Measurements from ENCODE around the gene PIP4K2A. TPM values are rescaled to one million over a fixed set of nuclear protein-coding genes. Genes with fewer than 3 reads are reported as not detected.

Gene PIP4K2A
- total and polyA plus RNA-seq, 2 of the 8 experiments (the other 6 are each of a cell fraction or from before 2014, with no cell fraction given): 19.0 to 60.9 TPM

- H3K79me1 ChIP-seq (ENCODE audit: low read depth, low read length): peaks cover 3% of the 10 kb centered on the region; the same call in 1 of the 2 replicates
- no peak overlapping the region for H3K27ac ChIP-seq (ENCODE audit: low read depth, low read length)
- peak overlapping the region; percentile 15 for H3K4ac ChIP-seq (replicated peaks; ENCODE audit: insufficient read length, low read depth, low read length)
- peaks cover 0 to 4% (median 2%) of the 10 kb centered on the region in 4 experiments; a peak in 1 of 8 replicates for H3K36me3 ChIP-seq (ENCODE audit: control insufficient read depth in 2 of 4, insufficient read depth in 4 of 4, low read length in 3 of 4)
- no peak overlapping the region for H3K9ac ChIP-seq (replicated peaks in 1 of 4; ENCODE audit: extremely low read depth in 1 of 4, low read depth in 3 of 4, low read length in 3 of 4)
- H2BK20ac ChIP-seq (ENCODE audit: low read length): no peak overlapping the region
- H3K18ac ChIP-seq (ENCODE audit: extremely low read depth, low read length): no peak overlapping the region
- H4K20me1 ChIP-seq (replicated peaks in 1 of 2; ENCODE audit: control insufficient read depth in 1 of 2, insufficient read depth in 2 of 2, low read length in 2 of 2): peaks cover 0 to 4% of the 10 kb centered on the region in 2 experiments
- peak overlapping the region; percentile 92 for H4K91ac ChIP-seq (replicated peaks; ENCODE audit: insufficient read length, low read length)
- H3K23me2 ChIP-seq (ENCODE audit: low read depth, low read length): no peaks in the 10 kb centered on the region
- H4K8ac ChIP-seq (ENCODE audit: extremely low read depth, insufficient read depth, low read length): no peak overlapping the region
- no peak for FAIRE-seq
- no peak overlapping the region for H2BK120ac ChIP-seq (replicated peaks; ENCODE audit: low read depth, low read length)
- H3K14ac ChIP-seq (ENCODE audit: insufficient read length): no peak overlapping the region
- H3K23ac ChIP-seq (ENCODE audit: insufficient read length): no peak overlapping the region
- peaks cover 4 to 19% (median 9%) of the 10 kb centered on the region in 4 experiments for H3K4me1 ChIP-seq (replicated peaks in 1 of 4; ENCODE audit: control insufficient read depth in 3 of 4, insufficient read depth in 4 of 4, low read length in 3 of 4)
- no peaks in the 10 kb centered on the region for H3K27me3 ChIP-seq (replicated peaks in 1 of 4; ENCODE audit: control insufficient read depth in 3 of 4, extremely low read depth in 1 of 4, insufficient read depth in 3 of 4, low read length in 3 of 4)
- TF ChIP-seq RAD21 (IDR thresholded peaks at IDR 0.05 in 1 of 2, conservative IDR thresholded peaks at IDR 0.05 in 1 of 2; ENCODE audit: low read depth in 2 of 2, low read length in 2 of 2): peak in 1 of 2 experiments; percentile 17; a peak in 1 of 4 replicates
- no peak for TF ChIP-seq SAP30 (IDR thresholded peaks at IDR 0.05; ENCODE audit: insufficient read depth, insufficient replicate concordance, low read length)
- TF ChIP-seq EZH2 (IDR thresholded peaks at IDR 0.05; ENCODE audit: low read depth, low read length, severe bottlenecking): no peak
- TF ChIP-seq, protein P1, sequence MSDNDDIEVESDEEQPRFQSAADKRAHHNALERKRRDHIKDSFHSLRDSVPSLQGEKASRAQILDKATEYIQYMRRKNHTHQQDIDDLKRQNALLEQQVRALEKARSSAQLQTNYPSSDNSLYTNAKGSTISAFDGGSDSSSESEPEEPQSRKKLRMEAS (IDR thresholded peaks at IDR 0.05): 0 out of 2 replicates have a peak, but pooled peaks have one; percentile 20
- peak in 1 of 3 experiments; percentile 30; a peak in 1 of 4 replicates for TF ChIP-seq CTCF (IDR thresholded peaks at IDR 0.05; ENCODE audit: control extremely low read depth in 1 of 3, insufficient read depth in 1 of 3, low read depth in 1 of 3, low read length in 3 of 3)
- TF ChIP-seq CREB1 (IDR thresholded peaks at IDR 0.05): no peak
- H2AFZ ChIP-seq (ENCODE audit: low read length): no peak overlapping the region
- H3K4me2 ChIP-seq (ENCODE audit: insufficient read depth in 1 of 2, low read depth in 2 of 2, low read length in 2 of 2): no peak overlapping the region; a peak in 2 of 4 replicates
- H3K9me3 ChIP-seq (ENCODE audit: insufficient read depth in 2 of 2, low read depth in 1 of 2, low read length in 1 of 2): no peaks in the 10 kb centered on the region
- H4K5ac ChIP-seq (ENCODE audit: insufficient read length, low read depth, low read length): no peak overlapping the region
- DNase-seq (ENCODE audit: low read depth in 1 of 2, low spot score in 2 of 2): no peak
- H2BK5ac ChIP-seq (ENCODE audit: low read depth, low read length): no peak overlapping the region
- CTCF ChIA-PET (ENCODE audit: partially characterized antibody): interaction anchor here (1.1 to 1.2 kb wide), 3 partner anchors 79 to 197 kb away, joined by 3 read pairs; no protein-coding TSS in a partner anchor
- peaks cover 0 to 48% of the 10 kb centered on the region in 2 experiments; a peak in 2 of 4 replicates for H3K79me2 ChIP-seq (ENCODE audit: control insufficient read depth in 1 of 2, insufficient read depth in 2 of 2, low read length in 2 of 2)
- H3K56ac ChIP-seq (replicated peaks; ENCODE audit: insufficient read length, low read depth, low read length): peak overlapping the region; percentile 43
- no peak overlapping the region for H2BK15ac ChIP-seq (ENCODE audit: low read length)
- no peak overlapping the region for H3K4me3 ChIP-seq (ENCODE audit: extremely low read depth in 1 of 4, insufficient read depth in 2 of 4, low read depth in 3 of 4, low read length in 4 of 4)
- no peak overlapping the region for H2AK5ac ChIP-seq (ENCODE audit: low read depth, low read length)
- no peak overlapping the region for H2BK12ac ChIP-seq (ENCODE audit: low read depth, low read length)
- WGBS, 2 experiments (ENCODE audit: extremely low coverage in 1 of 2, insufficient coverage in 1 of 2, insufficient read length in 1 of 2, insufficient replicate concordance in 2 of 2, low coverage in 1 of 2, low lambda C conversion rate in 2 of 2, missing lambda C conversion rate in 1 of 2): 65% methylated on average over 6 of the region's 6 CpGs; no CpG with 5 or more reads in 1 of the 2 experiments
- POLR2A ChIA-PET (ENCODE audit: partially characterized antibody): interaction anchor here (1.1 kb wide), 1 partner anchor 8 kb away, joined by 3 read pairs; no protein-coding TSS in a partner anchor
These were observed 104.5 kb downstream of the PIP4K2A start for GRCh38 chr10:22609719-22610465.

Data from H1 (cell line).